ENCODE results near the gene VAV3.

The VAV3 gene

GRCh38 chr1:107830526-107830925, 134.5 kb downstream of the VAV3 start:
- DNase-seq = no peak

DNA sequence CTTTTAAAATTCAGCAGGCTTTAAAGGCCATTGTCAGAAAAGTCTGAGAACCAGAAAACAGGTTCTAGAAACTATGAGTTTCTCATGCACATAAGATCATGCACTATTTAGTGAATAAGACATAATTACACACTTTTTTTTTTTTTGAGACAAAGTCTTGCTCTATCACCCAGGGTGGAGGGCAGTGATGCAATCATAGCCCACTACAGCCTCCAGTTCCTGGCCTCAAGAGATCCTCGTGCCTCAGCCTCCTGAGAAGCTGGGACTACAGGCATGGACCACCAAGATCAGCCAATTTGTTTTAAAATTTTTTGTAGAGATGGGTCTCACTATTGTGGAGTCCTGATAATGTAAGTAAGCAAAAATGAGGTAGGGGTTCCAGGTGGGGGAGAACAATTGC, 134.9 kb downstream of the VAV3 start:
- no peak for DNase-seq

DNA sequence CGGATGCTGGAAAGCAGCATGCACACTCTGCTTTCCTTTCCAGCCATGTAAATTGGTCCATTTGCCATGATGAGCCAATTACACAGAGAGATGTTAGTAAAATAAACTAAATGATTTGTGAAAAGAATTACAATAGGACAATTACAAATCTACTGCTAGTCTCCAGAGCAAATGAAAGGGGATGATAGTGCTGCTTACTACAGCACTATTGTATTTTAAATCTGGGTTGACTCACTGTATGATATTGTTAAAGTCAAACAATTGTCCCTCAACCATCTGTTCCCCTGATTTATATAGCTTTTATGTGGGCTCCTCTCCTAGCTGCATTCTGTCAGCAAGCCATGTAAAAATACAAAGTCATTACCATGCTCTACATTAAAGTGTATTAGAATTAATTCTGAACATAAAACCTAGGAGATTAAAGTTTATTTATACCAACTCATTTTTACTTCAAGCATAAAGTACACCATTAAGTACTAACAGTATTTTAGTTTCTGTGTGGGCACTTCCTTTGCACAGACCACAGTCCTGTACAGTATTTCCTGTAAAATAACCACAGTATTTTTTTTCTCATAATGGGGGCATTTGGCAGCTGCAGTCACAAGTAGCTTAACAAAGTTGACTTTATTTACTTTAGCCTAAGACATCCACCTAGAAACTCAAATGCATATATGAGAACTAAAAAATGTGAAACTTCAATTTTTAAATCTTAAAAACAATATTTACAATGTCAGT, 135.8 kb downstream of the VAV3 start:
- DNase-seq = peak; percentile 59 to 79

GRCh38 chr1:107824946-107825345, 140.0 kb downstream of the VAV3 start:
- DNase-seq = no peak

DNA sequence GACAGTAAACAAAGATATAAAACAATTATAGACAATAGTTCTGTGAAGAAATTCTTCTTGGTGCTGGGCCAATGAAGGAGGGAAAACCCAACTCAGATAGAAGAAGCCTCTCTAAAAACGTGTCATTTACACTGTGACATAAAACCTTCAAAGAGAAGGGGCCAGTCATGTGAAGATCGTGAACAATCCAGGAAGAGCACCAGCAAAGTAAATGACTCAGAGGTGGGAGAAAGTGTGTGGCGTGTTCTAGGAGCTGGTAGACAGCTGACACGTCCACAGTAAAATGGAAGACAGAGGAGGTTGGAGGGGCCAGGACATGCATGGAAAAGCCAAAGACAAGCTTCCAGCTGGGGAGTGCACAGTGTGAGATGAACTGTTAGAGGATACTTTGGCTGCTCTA, 143.6 kb downstream of the VAV3 start:
- no peak for DNase-seq

- no peak for DNase-seq
These were observed 144.2 kb downstream of the VAV3 start for GRCh38 chr1:107820801-107821200.

DNA sequence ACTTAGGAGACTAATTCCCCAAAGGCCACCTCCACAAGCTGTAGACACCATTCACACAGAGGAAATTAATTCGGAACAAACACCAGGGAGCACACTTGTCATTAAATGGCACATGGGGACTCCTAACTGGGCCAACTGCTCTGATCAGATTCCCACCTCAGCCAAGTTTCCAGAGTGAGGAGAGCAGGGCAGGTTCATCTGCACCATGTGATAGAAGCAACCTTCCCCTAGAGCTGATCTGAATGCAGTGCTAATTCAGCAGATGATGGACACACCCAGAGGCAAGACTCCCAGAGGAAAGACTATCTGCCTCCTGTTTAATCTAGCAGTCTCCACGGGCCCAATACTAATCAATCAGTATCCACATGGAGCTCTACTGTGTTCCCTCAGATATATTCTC, 147.0 kb downstream of the VAV3 start:
- DNase-seq = no peak

DNA sequence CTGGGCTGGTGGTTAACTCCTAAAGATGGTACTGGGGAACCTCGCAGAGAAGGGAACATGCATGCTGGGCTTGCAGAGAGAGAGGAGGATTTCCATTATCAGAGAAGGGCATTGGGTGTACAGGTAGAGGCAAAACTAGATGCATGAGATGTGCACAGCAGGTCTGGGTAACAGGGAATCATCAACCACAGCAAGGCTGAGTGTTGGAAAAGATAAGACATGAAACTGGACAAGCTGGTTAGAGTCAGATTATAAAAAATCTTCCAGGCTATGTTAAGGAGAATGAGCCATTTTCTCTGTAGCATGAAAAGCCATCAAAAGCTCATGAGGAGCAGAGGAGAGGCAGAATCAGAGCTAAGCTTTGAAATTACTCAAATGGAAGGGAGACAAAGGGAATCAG, 147.8 kb downstream of the VAV3 start:
- DNase-seq = no peak

DNA sequence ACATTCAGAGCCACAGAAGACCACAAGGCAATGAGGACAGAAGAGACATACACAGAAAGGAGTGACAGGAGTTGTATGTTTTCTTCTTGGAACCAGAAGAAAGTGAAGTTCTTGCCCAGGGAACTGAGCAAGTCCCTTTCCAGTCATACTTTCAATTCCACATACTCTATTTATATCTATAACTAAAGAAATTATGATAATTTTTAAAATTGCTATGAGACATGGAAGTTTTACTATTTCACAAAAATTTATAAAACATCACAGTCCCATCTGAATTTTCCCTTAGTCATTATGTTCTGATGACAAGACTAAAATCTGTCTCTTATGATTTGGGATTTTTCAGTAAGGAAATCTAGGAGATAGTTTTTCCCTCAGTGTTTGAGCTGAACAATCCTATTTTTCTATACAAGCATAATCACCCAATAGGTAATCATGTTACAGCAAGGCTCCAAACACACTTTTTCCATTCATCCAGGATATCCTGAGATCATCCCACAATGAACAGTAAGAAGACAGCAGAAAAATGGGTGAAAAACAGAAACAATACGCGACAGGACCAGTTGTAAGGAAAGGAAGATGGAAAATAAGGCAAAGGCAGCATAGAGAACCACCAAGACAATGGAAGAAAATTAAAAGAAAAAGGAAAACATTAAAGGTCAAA, 154.6 kb downstream of the VAV3 start:
- no peak for DNase-seq

GRCh38 chr1:107807855-107808254, 157.1 kb downstream of the VAV3 start:
- DNase-seq = no peak

DNA sequence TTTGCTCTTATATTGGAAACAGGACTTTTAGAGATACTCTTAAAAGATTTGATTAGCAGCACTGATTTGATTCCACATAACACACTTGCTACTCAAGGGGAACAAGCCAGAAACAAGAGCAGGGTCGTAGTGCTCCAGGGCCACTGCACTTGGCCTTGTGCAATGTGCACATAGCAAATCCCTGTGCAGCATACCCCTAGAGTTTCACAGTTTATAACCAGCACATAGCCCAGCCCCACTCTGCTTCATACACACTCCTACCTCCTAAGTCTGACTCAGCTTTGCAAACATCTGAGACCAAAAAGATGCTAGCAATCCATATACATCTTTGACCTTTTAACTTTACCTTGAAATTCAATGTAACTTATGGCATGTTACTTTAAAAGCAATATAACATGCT, 157.6 kb downstream of the VAV3 start:
- no peak for DNase-seq

DNA sequence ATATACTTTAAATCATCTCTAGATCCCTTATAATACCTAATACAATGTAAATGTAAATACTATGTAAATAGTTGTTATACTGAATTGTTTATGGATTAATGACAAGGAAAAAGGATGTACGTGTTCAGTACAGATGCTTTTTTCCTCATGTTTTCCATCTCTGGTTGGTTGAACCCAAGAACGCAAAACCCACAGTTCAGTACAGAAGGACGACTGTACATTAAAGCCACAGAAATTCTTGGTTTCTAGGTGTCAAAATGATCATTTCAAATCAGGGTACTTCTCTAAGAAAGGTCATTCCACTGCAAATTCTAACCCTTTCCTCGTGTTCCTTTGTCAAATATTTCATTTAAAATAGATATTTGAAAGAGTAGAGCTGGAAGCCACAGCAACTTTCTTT, 158.1 kb downstream of the VAV3 start:
- no peak for DNase-seq

DNA sequence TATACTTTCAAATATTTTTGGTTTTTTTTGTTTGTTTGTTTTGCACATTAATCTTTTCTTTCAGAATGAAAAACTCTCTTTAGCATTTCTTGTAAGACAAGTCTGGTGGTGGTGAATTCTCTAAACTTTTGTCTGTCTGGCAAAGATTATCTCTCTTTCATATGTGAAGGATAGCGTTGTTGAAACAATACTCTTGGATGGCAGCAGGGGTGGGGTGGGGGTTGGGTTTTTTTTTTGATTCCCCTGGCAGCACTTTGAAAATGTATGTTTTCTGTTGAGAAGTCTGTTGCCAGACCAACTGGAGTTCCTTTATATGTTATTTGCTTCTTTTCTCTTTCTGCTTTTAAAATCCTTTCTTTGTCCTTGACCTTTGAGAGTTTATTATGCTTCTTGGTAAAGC, 160.2 kb downstream of the VAV3 start:
- no peak for DNase-seq

DNA sequence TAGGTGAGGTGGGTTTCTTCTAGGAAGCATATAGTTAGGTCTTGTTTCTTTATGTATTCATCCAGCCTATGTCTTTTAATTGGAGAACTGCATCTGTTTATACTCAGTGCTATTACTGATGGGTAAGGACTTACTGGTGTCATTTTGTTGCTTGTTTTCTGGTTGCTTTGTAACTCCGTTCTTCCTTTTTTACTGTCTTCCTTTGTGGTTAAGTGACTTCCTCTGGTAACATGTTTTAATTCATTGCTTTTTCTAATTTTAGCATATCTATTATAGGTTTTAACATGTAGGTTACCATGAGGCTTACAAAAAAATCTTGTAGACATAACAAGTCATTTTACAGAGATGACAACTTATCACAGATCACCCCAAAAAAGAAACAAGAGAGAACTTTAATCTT, 160.8 kb downstream of the VAV3 start:
- DNase-seq = peak; percentile 74 to 83

GRCh38 chr1:107803579-107803978, 161.4 kb downstream of the VAV3 start:
- DNase-seq = no peak

GRCh38 chr1:107802654-107803053, 162.3 kb downstream of the VAV3 start:
- DNase-seq = no peak

DNA sequence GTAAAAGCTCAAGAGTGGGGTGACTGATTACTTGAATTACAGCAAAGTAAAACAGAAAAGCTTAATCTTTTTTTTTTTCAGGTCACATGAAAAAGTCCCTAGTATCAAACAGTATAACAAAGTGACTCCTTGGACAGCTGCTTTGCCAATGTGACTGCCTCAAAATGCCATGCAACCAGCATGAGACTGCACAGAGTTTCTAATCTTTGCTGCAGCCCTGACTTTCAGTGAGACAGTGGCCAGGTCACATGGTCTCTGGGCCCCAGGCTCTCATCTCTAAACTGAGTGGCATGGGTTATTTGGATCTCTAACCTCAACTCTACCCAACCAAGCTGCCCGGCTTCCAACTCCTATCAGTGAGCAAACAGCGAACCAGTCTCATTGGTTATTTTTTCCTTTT, 169.0 kb downstream of the VAV3 start:
- no peak for DNase-seq

DNA sequence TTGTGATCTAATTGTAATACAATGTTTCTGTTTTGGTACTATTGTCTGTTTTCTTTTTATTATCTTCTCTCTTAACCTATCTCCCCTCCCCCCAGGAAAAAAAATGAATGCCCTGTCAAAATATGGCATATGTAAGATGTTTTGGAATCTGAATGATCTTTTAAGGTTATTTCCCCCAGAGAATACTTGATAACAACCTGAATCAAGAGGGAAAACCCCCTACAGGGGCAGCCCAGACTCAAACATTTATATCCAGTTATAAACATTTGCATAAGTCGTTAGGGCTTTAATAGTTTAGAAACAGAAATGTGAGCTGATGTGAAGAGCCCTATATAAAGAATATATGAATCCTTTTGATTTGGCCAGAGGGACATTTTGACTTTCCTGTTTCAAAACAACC, 169.5 kb downstream of the VAV3 start:
- no peak for DNase-seq

DNA sequence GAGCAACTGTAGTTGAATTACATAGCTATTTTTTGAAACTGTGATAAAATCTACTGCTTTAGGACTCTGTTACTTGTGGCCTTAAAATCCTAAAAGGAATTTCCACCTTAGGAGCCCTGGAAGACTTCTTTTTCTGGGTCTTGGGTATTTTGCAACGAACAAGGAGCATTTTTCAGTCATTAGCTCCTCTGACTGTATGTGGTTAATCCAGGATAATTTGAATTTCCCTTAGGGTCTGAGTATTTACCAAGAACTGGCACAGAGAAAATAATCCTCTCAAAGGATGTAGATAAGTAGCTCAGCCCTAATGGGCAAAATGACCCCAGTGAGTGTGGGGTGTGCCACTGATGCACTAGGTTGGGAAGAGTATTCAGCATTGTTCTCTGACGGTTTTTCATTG, 170.4 kb downstream of the VAV3 start:
- no peak for DNase-seq

- no peak for DNase-seq
These were observed 171.0 kb downstream of the VAV3 start for GRCh38 chr1:107793896-107794453.

- no peak for DNase-seq
These were observed 173.6 kb downstream of the VAV3 start for GRCh38 chr1:107791348-107791747.

GRCh38 chr1:107789817-107790524, 175.0 kb downstream of the VAV3 start:
- no peak for DNase-seq

- no peak for DNase-seq
These were observed 176.5 kb downstream of the VAV3 start for GRCh38 chr1:107788206-107789202.
